K562 (cell line): ENCODE data around the gene TPPP. TPM values are rescaled to one million over a fixed set of nuclear protein-coding genes. Genes with fewer than 3 reads are reported as not detected.

Source experiments
- GABPB2 ChIP-seq: fragments of 250-450 bp; sonication (Bioruptor Pico); conservative IDR thresholded peaks from 2 replicates; pipeline ENCODE4 v1.5.1; 2021; ENCODE audit warnings: mild to moderate bottlenecking
- GATAD2B ChIP-seq: fragments of 450-650 bp; IDR thresholded peaks from 2 replicates; pipeline ENCODE4 v1.6.1; 2017; ENCODE audit warnings: mild to moderate bottlenecking, borderline replicate concordance
- SNIP1 ChIP-seq: fragments of 450-650 bp; IDR thresholded peaks from 2 replicates; pipeline ENCODE4 v1.7.1; 2017; ENCODE audit warnings: low read depth, mild to moderate bottlenecking
- TOE1 ChIP-seq, 2 experiments: fragments of 450-650 bp in 1 of 2; sonication (generic) in 1 of 2; formaldehyde crosslinking in 1 of 2; IDR thresholded peaks; 2 replicates each; pipeline versions ENCODE4 v1.7.1 to v1.8.0; 2016 to 2022; ENCODE audit warnings: borderline replicate concordance in 2 of 2, mild to moderate bottlenecking in 2 of 2, antibody characterized with exemption in 1 of 2, inconsistent platforms in 1 of 2, low read depth in 1 of 2, missing genetic modification reagents in 1 of 2, moderate library complexity in 1 of 2
- ZC3H11A ChIP-seq: IDR thresholded peaks from 2 replicates; pipeline ENCODE4 v1.6.1; 2012; ENCODE audit warnings: low read depth, low read length, improper control_type of control experiment
- polyA plus RNA-seq, 8 experiments: library from polyadenylated mRNA; depleted of rRNA in 4 of 8; stranded (reverse) in 5 of 8; unstranded in 3 of 8; fragments of >200 nt; fragmentation: Nextera tagmentation in 2 of 8; fragmentation: Illumina TruSeq in 1 of 8; extraction: Ambion mirVana in 2 of 8; extraction: Trizol in 1 of 8; gene quantifications; 2 replicates each; pipeline versions ENCODE4 v1.2.1 to v1.2.3, GENCODE V29; 2011 to 2014; ENCODE audit warnings: inconsistent platforms in 1 of 8, missing spikeins in 1 of 8
- total RNA-seq, 7 experiments: library from RNA; depleted of rRNA in 6 of 7; stranded (reverse); fragments of >200 nt in 6 of 7; fragmentation: Illumina TruSeq in 2 of 7; extraction: Trizol in 2 of 7; gene quantifications; 2 replicates each; pipeline versions ENCODE4 v1.2.1 to v1.2.3, GENCODE V29; 2011 to 2021; ENCODE audit warnings: low replicate concordance in 1 of 7
- TF ChIP-seq, protein P1 (sequence below): conservative IDR thresholded peaks from 2 replicates; pipeline ENCODE4 v1.6.1; 2011; ENCODE audit warnings: low read depth, mild to moderate bottlenecking, low read length; ENCODE audit not compliant: control insufficient read depth
- TF ChIP-seq, protein P2 (sequence below): fragments of 450-650 bp; formaldehyde crosslinking; IDR thresholded peaks from 2 replicates; pipeline ENCODE4 v1.4.0; 2022; ENCODE audit warnings: missing genetic modification characterization
- TF ChIP-seq, protein P3 (sequence below), 3 experiments: fragments of 200-800 bp in 1 of 3; fragments of 250-450 bp in 1 of 3; fragments of 450-650 bp in 1 of 3; sonication (Bioruptor Pico) in 1 of 3; sonication (Bioruptor generic) in 1 of 3; formaldehyde crosslinking in 1 of 3; IDR thresholded peaks; 2 replicates each; pipeline versions ENCODE4 v1.6.1 to v1.8.0; 2016 to 2022; ENCODE audit warnings: mild to moderate bottlenecking in 2 of 3, missing genetic modification characterization in 2 of 3, missing compliant biosample characterization in 1 of 3, moderate library complexity in 1 of 3
- TF ChIP-seq, protein P4 (sequence below): fragments of 450-650 bp; IDR thresholded peaks from 2 replicates; pipeline ENCODE4 v1.6.1; 2016

TPPP gene
- total and polyA plus RNA-seq, 9 of the 15 experiments (the other 6 are each of a cell fraction or from before 2014, with no cell fraction given), result 0.01 to 0.07 (median 0.03) TPM; not detected in 6

DNA sequence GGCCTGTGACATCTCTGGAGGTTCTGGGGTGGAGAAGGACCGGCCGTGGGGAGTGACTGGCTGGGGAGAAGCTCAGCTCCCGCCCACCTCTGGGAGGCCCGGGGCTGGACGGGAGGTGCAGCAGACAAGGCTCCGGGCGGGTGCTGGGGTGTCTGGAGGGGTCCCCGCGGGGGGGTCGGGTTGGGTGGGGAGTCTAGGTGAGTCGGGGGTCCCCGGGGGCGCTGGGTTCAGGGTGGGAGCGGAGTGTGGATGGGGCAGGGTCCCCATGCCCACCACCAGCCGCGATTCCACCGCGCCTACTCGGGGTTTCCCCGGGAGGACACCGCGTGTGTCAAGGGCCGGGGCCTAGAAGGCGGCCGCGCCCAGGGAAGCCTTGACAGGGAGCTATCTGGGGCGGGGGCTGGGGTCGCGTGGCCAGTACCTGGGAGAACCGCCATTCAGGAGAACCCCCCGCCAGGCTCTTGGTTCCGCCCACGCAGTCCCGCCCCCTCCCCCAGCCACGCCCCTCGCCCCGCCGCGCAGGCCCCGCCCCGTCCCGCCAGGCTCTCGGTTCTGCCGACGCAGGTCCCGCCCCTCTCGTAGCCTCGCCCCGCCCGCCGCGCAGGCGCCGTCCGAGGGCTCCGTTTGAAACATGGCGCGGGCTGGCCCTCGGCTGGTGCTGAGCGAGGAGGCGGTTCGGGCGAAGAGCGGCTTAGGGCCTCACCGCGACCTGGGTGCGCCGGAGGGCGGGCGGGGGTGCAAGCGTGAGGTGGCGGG, 81.2 kb downstream of the TPPP start, which contains the start of gene CEP72 (continued):
- TF ChIP-seq, protein P1, sequence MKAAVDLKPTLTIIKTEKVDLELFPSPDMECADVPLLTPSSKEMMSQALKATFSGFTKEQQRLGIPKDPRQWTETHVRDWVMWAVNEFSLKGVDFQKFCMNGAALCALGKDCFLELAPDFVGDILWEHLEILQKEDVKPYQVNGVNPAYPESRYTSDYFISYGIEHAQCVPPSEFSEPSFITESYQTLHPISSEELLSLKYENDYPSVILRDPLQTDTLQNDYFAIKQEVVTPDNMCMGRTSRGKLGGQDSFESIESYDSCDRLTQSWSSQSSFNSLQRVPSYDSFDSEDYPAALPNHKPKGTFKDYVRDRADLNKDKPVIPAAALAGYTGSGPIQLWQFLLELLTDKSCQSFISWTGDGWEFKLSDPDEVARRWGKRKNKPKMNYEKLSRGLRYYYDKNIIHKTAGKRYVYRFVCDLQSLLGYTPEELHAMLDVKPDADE, result peak; percentile 27; the same call in 1 of the 2 replicates
- TF ChIP-seq GABPB2 (CRISPR knock-in tag) (no peak), TOE1 (IDR thresholded peaks at IDR 0.05; ENCODE audit: borderline replicate concordance) (0 out of 2 replicates have a peak, but pooled peaks have one; percentile 29), TOE1 (CRISPR knock-in tag; IDR thresholded peaks at IDR 0.05; ENCODE audit: borderline replicate concordance, low read depth) (no peak), SNIP1 (no peak), GATAD2B (0 out of 2 replicates have a peak, but pooled peaks have one; percentile 16), ZC3H11A (no peak)
- TF ChIP-seq, protein P2, sequence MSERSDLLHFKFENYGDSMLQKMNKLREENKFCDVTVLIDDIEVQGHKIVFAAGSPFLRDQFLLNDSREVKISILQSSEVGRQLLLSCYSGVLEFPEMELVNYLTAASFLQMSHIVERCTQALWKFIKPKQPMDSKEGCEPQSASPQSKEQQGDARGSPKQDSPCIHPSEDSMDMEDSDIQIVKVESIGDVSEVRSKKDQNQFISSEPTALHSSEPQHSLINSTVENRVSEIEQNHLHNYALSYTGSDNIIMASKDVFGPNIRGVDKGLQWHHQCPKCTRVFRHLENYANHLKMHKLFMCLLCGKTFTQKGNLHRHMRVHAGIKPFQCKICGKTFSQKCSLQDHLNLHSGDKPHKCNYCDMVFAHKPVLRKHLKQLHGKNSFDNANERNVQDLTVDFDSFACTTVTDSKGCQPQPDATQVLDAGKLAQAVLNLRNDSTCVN (CRISPR knock-in tag), result no peak
- TF ChIP-seq, protein P3, sequence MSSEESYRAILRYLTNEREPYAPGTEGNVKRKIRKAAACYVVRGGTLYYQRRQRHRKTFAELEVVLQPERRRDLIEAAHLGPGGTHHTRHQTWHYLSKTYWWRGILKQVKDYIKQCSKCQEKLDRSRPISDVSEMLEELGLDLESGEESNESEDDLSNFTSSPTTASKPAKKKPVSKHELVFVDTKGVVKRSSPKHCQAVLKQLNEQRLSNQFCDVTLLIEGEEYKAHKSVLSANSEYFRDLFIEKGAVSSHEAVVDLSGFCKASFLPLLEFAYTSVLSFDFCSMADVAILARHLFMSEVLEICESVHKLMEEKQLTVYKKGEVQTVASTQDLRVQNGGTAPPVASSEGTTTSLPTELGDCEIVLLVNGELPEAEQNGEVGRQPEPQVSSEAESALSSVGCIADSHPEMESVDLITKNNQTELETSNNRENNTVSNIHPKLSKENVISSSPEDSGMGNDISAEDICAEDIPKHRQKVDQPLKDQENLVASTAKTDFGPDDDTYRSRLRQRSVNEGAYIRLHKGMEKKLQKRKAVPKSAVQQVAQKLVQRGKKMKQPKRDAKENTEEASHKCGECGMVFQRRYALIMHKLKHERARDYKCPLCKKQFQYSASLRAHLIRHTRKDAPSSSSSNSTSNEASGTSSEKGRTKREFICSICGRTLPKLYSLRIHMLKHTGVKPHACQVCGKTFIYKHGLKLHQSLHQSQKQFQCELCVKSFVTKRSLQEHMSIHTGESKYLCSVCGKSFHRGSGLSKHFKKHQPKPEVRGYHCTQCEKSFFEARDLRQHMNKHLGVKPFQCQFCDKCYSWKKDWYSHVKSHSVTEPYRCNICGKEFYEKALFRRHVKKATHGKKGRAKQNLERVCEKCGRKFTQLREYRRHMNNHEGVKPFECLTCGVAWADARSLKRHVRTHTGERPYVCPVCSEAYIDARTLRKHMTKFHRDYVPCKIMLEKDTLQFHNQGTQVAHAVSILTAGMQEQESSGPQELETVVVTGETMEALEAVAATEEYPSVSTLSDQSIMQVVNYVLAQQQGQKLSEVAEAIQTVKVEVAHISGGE (CRISPR knock-in tag; IDR thresholded peaks at IDR 0.05), result peak in 1 of 3 experiments; percentile 35; a peak in 1 of 6 replicates
- TF ChIP-seq, protein P4, sequence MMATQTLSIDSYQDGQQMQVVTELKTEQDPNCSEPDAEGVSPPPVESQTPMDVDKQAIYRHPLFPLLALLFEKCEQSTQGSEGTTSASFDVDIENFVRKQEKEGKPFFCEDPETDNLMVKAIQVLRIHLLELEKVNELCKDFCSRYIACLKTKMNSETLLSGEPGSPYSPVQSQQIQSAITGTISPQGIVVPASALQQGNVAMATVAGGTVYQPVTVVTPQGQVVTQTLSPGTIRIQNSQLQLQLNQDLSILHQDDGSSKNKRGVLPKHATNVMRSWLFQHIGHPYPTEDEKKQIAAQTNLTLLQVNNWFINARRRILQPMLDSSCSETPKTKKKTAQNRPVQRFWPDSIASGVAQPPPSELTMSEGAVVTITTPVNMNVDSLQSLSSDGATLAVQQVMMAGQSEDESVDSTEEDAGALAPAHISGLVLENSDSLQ, result peak; percentile 37; the same call in 1 of the 2 replicates
